H1 (cell line): ENCODE measurements around the gene SLC7A8. TPM values are rescaled to one million over a fixed set of nuclear protein-coding genes. Genes with fewer than 3 reads are reported as not detected.

ENCODE experiments used
- CTCF ChIA-PET: fragments of 300-600 bp; sonication (Branson Sonifier 250); formaldehyde crosslinking; loops from one replicate; lab custom pipeline; 2021; ENCODE audit not compliant: partially characterized antibody; lab: Charles Lee
- POLR2A ChIA-PET: fragments of 300-600 bp; sonication (Branson Sonifier 250); formaldehyde crosslinking; loops from one replicate; lab custom pipeline; 2021; ENCODE audit warnings: inconsistent platforms; ENCODE audit not compliant: partially characterized antibody; lab: Charles Lee
- DNase-seq, 2 experiments: peaks; one replicate each; pipeline versions ENCODE4 v3.0.0 to v3.0.0-alpha.2; 2010 to 2022; ENCODE audit warnings: low spot score in 2 of 2, low read depth in 1 of 2, mixed read lengths in 1 of 2
- FAIRE-seq: peaks from 2 replicates; lab custom pipeline; 2011; peaks lifted over from hg19 to GRCh38; lab: Jason Lieb, UNC
- H2AFZ ChIP-seq: 2 replicates; pipeline ENCODE4 v1.8.1; 2012; ENCODE audit warnings: low read length, inconsistent platforms
- H2AK5ac ChIP-seq: 2 replicates; pipeline ENCODE4 v1.6.1; 2013; ENCODE audit warnings: low read depth, low read length
- H2BK120ac ChIP-seq: replicated peaks from 2 replicates; pipeline ENCODE3; 2013; ENCODE audit warnings: low read depth, low read length, inconsistent platforms
- H2BK12ac ChIP-seq: 2 replicates; pipeline ENCODE4 v1.6.1; 2013; ENCODE audit warnings: low read depth, low read length
- H2BK15ac ChIP-seq: 2 replicates; pipeline ENCODE4 v1.6.1; 2013; ENCODE audit warnings: low read length
- H2BK20ac ChIP-seq: 2 replicates; pipeline ENCODE4 v1.6.1; 2013; ENCODE audit warnings: low read length
- H2BK5ac ChIP-seq: 2 replicates; pipeline ENCODE4 v1.6.1; 2013; ENCODE audit warnings: low read depth, low read length
- H3K14ac ChIP-seq: 2 replicates; pipeline ENCODE4 v1.6.1; 2013; ENCODE audit warnings: inconsistent platforms; ENCODE audit not compliant: insufficient read length
- H3K18ac ChIP-seq: 2 replicates; pipeline ENCODE4 v1.6.1; 2013; ENCODE audit warnings: low read length; ENCODE audit errors: extremely low read depth
- H3K23ac ChIP-seq: 2 replicates; pipeline ENCODE4 v1.6.1; 2013; ENCODE audit warnings: inconsistent platforms; ENCODE audit not compliant: insufficient read length
- H3K23me2 ChIP-seq: 2 replicates; pipeline ENCODE4 v1.6.1; 2013; ENCODE audit warnings: low read depth, low read length
- H3K27ac ChIP-seq: 2 replicates; pipeline ENCODE4 v1.6.1; 2011; ENCODE audit warnings: low read depth, low read length, inconsistent platforms
- H3K27me3 ChIP-seq, 4 experiments: replicated peaks in 1 of 4; 1 replicate in 1 of 4; 2 replicates in 3 of 4; pipeline versions ENCODE4 v1.6.1 to v1.8.1; 2011 to 2013; ENCODE audit warnings: low read length in 3 of 4, mild to moderate bottlenecking in 3 of 4, inconsistent platforms in 2 of 4, mixed read lengths in 2 of 4, moderate library complexity in 1 of 4; ENCODE audit not compliant: control insufficient read depth in 3 of 4, insufficient read depth in 3 of 4; ENCODE audit errors: extremely low read depth in 1 of 4
- H3K36me3 ChIP-seq, 4 experiments: 2 replicates each; pipeline versions ENCODE4 v1.6.1 to v1.8.1; 2011 to 2013; ENCODE audit warnings: mild to moderate bottlenecking in 4 of 4, low read length in 3 of 4, moderate library complexity in 2 of 4, control low read depth in 1 of 4, inconsistent platforms in 1 of 4; ENCODE audit not compliant: insufficient read depth in 4 of 4, control insufficient read depth in 2 of 4
- H3K4ac ChIP-seq: replicated peaks from 2 replicates; pipeline ENCODE3; 2013; ENCODE audit warnings: low read length, low read depth, mixed read lengths, inconsistent platforms; ENCODE audit not compliant: insufficient read length
- H3K4me1 ChIP-seq, 4 experiments: replicated peaks in 1 of 4; 1 replicate in 1 of 4; 2 replicates in 3 of 4; pipeline versions ENCODE4 v1.6.1 to v1.8.1; 2011 to 2013; ENCODE audit warnings: low read length in 3 of 4, inconsistent platforms in 2 of 4, mixed read lengths in 1 of 4; ENCODE audit not compliant: insufficient read depth in 4 of 4, control insufficient read depth in 3 of 4
- H3K4me2 ChIP-seq, 2 experiments: 2 replicates each; pipeline versions ENCODE4 v1.6.1 to v1.8.1; 2011 to 2013; ENCODE audit warnings: low read depth in 2 of 2, low read length in 2 of 2, control low read depth in 1 of 2, inconsistent platforms in 1 of 2, mild to moderate bottlenecking in 1 of 2; ENCODE audit not compliant: insufficient read depth in 1 of 2
- H3K4me3 ChIP-seq, 4 experiments: fragments of 200-600, 300-600 bp in 1 of 4; sonication (generic), shearing (Covaris generic), sonication (Bioruptor Twin) in 1 of 4; 2 replicates each; pipeline versions ENCODE4 v1.5.1 to v1.8.1; 2011 to 2016; ENCODE audit warnings: low read length in 4 of 4, low read depth in 3 of 4, control low read depth in 2 of 4, inconsistent platforms in 2 of 4, mild to moderate bottlenecking in 2 of 4, mixed read lengths in 1 of 4, moderate library complexity in 1 of 4; ENCODE audit not compliant: insufficient read depth in 2 of 4; ENCODE audit errors: extremely low read depth in 1 of 4
- H3K56ac ChIP-seq: replicated peaks from 2 replicates; pipeline ENCODE3; 2013; ENCODE audit warnings: low read depth, mild to moderate bottlenecking, mixed read lengths, low read length, inconsistent platforms; ENCODE audit not compliant: insufficient read length
- H3K79me1 ChIP-seq: 2 replicates; pipeline ENCODE4 v1.6.1; 2013; ENCODE audit warnings: low read depth, low read length, control low read depth
- H3K79me2 ChIP-seq, 2 experiments: 2 replicates each; pipeline versions ENCODE4 v1.6.1 to v1.8.1; 2012 to 2013; ENCODE audit warnings: low read length in 2 of 2, mild to moderate bottlenecking in 2 of 2, inconsistent platforms in 1 of 2; ENCODE audit not compliant: insufficient read depth in 2 of 2, control insufficient read depth in 1 of 2
- H3K9ac ChIP-seq, 4 experiments: replicated peaks in 1 of 4; 1 replicate in 1 of 4; 2 replicates in 3 of 4; pipeline versions ENCODE4 v1.6.1 to v1.8.1; 2011 to 2013; ENCODE audit warnings: low read depth in 3 of 4, low read length in 3 of 4, control low read depth in 2 of 4, mild to moderate bottlenecking in 2 of 4, moderate library complexity in 2 of 4, inconsistent platforms in 1 of 4; ENCODE audit errors: extremely low read depth in 1 of 4
- H3K9me3 ChIP-seq, 2 experiments: 2 replicates each; pipeline versions ENCODE4 v1.6.1 to v1.8.1; 2012 to 2013; ENCODE audit warnings: mild to moderate bottlenecking in 2 of 2, moderate library complexity in 2 of 2, control low read depth in 1 of 2, inconsistent platforms in 1 of 2, low read depth in 1 of 2, low read length in 1 of 2, mixed read lengths in 1 of 2; ENCODE audit not compliant: insufficient read depth in 2 of 2
- H4K20me1 ChIP-seq, 2 experiments: replicated peaks in 1 of 2; 2 replicates each; pipeline versions ENCODE3 to v1.8.1; 2011 to 2013; ENCODE audit warnings: inconsistent platforms in 2 of 2, low read length in 2 of 2, mild to moderate bottlenecking in 1 of 2; ENCODE audit not compliant: insufficient read depth in 2 of 2, control insufficient read depth in 1 of 2
- H4K5ac ChIP-seq: 2 replicates; pipeline ENCODE4 v1.6.1; 2013; ENCODE audit warnings: low read length, low read depth, mixed read lengths, inconsistent platforms; ENCODE audit not compliant: insufficient read length
- H4K8ac ChIP-seq: 2 replicates; pipeline ENCODE4 v1.8.0; 2013; ENCODE audit warnings: mild to moderate bottlenecking, moderate library complexity, low read length, inconsistent platforms; ENCODE audit not compliant: insufficient read depth; ENCODE audit errors: extremely low read depth
- H4K91ac ChIP-seq: replicated peaks from 2 replicates; pipeline ENCODE3; 2013; ENCODE audit warnings: low read length, mixed read lengths, inconsistent platforms; ENCODE audit not compliant: insufficient read length
- BCL11A ChIP-seq, 2 experiments: IDR thresholded peaks; one replicate each; pipeline ENCODE4 v1.6.1; 2011; ENCODE audit warnings: low read depth in 2 of 2, low read length in 2 of 2, mild to moderate bottlenecking in 2 of 2
- CEBPB ChIP-seq: IDR thresholded peaks from 2 replicates; pipeline ENCODE4 v1.6.1; 2012; ENCODE audit warnings: low read depth, low read length
- EP300 ChIP-seq, 2 experiments: IDR thresholded peaks; 1 replicate in 1 of 2; 2 replicates in 1 of 2; pipeline ENCODE4 v1.6.1; 2011 to 2012; ENCODE audit warnings: low read depth in 2 of 2, low read length in 2 of 2, mild to moderate bottlenecking in 2 of 2, borderline replicate concordance in 1 of 2, inconsistent platforms in 1 of 2, moderate library complexity in 1 of 2
- NRF1 ChIP-seq: IDR thresholded peaks from 2 replicates; pipeline ENCODE4 v1.6.1; 2011; ENCODE audit warnings: mild to moderate bottlenecking, low read depth, low read length, improper control_type of control experiment
- RBBP5 ChIP-seq: IDR thresholded peaks from 2 replicates; pipeline ENCODE4 v1.7.1; 2012; ENCODE audit warnings: low read depth, mild to moderate bottlenecking, inconsistent platforms, low read length, moderate library complexity, borderline replicate concordance
- RNF2 ChIP-seq: fragments of 200-900, 300-1000 bp; sonication (generic); IDR thresholded peaks from 2 replicates; pipeline ENCODE4 v1.7.1; 2016; ENCODE audit warnings: borderline replicate concordance, low read depth, mild to moderate bottlenecking, antibody characterized with exemption, low read length; ENCODE audit not compliant: poor library complexity, severe bottlenecking; ENCODE audit errors: missing control alignments
- SP1 ChIP-seq: IDR thresholded peaks from 2 replicates; pipeline ENCODE4 v1.6.1; 2011; ENCODE audit warnings: low read depth, low read length
- TCF12 ChIP-seq: IDR thresholded peaks from 2 replicates; pipeline ENCODE4 v1.6.1; 2011; ENCODE audit warnings: low read depth, mild to moderate bottlenecking, low read length
- YY1 ChIP-seq: IDR thresholded peaks from 2 replicates; pipeline ENCODE4 v1.6.1; 2011; ENCODE audit warnings: low read depth, mild to moderate bottlenecking, low read length
- WGBS, 2 experiments: shearing (Covaris generic) in 1 of 2; methylation state at CpG; one replicate each; pipeline versions ENCODE4 v1.1.6 to v1.1.7; 2013 to 2015; ENCODE audit warnings: low lambda C conversion rate in 2 of 2, mixed read lengths in 2 of 2, inconsistent platforms in 1 of 2, low coverage in 1 of 2, missing lambda C conversion rate in 1 of 2; ENCODE audit not compliant: insufficient replicate concordance in 2 of 2, insufficient coverage in 1 of 2, insufficient read length in 1 of 2; ENCODE audit errors: extremely low coverage in 1 of 2, missing lambda C conversion rate in 1 of 2; 5-methylcytosine and 5-hydroxymethylcytosine counted together
- polyA plus RNA-seq, 7 experiments: library from polyadenylated mRNA; depleted of rRNA in 3 of 7; stranded (reverse) in 5 of 7; unstranded in 2 of 7; fragments of >200 nt in 5 of 7; fragments of 200-250 nt in 2 of 7; gene quantifications; 1 replicate in 5 of 7; 2 replicates in 1 of 7; 4 replicates in 1 of 7; pipeline versions ENCODE4 v1.2.1 to v1.2.3, GENCODE V29; 2011 to 2013; ENCODE audit warnings: missing spikeins in 2 of 7, mixed read lengths in 2 of 7
- total RNA-seq: library from RNA; stranded (reverse); fragmentation: NEBNext Ultra II Directional; extraction: Animal tissue kit (Norgen Biotek cat#: 25700); gene quantifications from 2 replicates; pipeline ENCODE4 v1.2.1, GENCODE V29; 2021

Gene SLC7A8
- total and polyA plus RNA-seq, 2 of the 8 experiments (the other 6 are each of a cell fraction or from before 2014, with no cell fraction given) = 182 to 204 TPM

DNA sequence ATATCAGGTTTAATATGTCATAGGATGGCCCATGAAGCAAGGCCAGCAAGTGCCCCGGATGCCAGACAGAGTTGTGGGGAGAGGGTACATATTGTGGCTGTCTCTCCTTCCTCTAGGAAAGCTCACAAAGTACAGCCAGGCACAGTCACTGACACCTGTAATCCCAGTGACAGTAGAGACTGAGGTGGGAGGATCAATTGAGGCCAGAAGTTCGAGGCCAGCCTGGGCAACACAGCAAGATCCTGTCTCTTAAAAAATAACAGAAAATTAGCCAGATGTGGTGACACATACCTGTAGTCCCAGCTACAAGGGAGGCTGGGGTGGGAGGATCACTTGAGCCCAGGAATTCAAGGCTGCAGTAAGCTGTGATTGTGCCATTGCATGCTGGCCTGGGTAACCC lies 32.1 kb downstream of the SLC7A8 start:
- peaks cover 3% of the 10 kb centered on the region; the same call in 1 of the 2 replicates for H3K23me2 ChIP-seq
- no peak overlapping the region for H2BK12ac ChIP-seq
- no peak overlapping the region for H3K56ac ChIP-seq
- no peak overlapping the region for H2BK120ac ChIP-seq
- peaks cover under 1 to 21% (median 9%) of the 10 kb centered on the region in 4 experiments; a peak in 6 of 8 replicates for H3K36me3 ChIP-seq
- no peak overlapping the region for H3K18ac ChIP-seq
- no peak for TF ChIP-seq RBBP5
- no peak for TF ChIP-seq RNF2
- TF ChIP-seq NRF1 = no peak
- no peak for TF ChIP-seq SP1
- TF ChIP-seq EP300 (IDR thresholded peaks at IDR 0.05; ENCODE audit: borderline replicate concordance in 1 of 2, low read depth in 2 of 2, low read length in 2 of 2) = no peak
- no peak for TF ChIP-seq YY1
- no peak for TF ChIP-seq TCF12
- TF ChIP-seq CEBPB = no peak
- no peak for TF ChIP-seq BCL11A (IDR thresholded peaks at IDR 0.05; ENCODE audit: low read depth in 2 of 2, low read length in 2 of 2)
- H3K9me3 ChIP-seq = no peaks in the 10 kb centered on the region
- H3K14ac ChIP-seq = no peak overlapping the region
- no peak overlapping the region for H3K27ac ChIP-seq
- POLR2A ChIA-PET = interaction anchor here (1.3 to 2.2 kb wide), 7 partner anchors 10 to 79 kb away, joined by 3 to 15 read pairs (median 4); partner anchors contain the start of gene SLC7A8
- H3K79me2 ChIP-seq = no peaks in the 10 kb centered on the region
- H3K4me2 ChIP-seq = no peak overlapping the region
- WGBS, 2 experiments = 89% methylated on average over 2 of the region's 2 CpGs; no CpG with 5 or more reads in 1 of the 2 experiments
- H2BK5ac ChIP-seq = no peak overlapping the region
- H2BK15ac ChIP-seq = no peak overlapping the region
- no peak overlapping the region for H2AK5ac ChIP-seq
- DNase-seq = no peak
- no peak overlapping the region for H4K91ac ChIP-seq
- H3K9ac ChIP-seq = no peak overlapping the region; a peak in 1 of 7 replicates
- no peak for FAIRE-seq
- H4K20me1 ChIP-seq = peaks cover 0 to 4% of the 10 kb centered on the region in 2 experiments
- no peak overlapping the region for H3K4me3 ChIP-seq
- H4K8ac ChIP-seq = no peak overlapping the region; the same call in 1 of the 2 replicates
- no peaks in the 10 kb centered on the region; the same call in none of the 2 replicates for H3K79me1 ChIP-seq
- H2BK20ac ChIP-seq = no peak overlapping the region
- H4K5ac ChIP-seq = no peak overlapping the region
- no peak overlapping the region for H3K23ac ChIP-seq
- no peak overlapping the region for H2AFZ ChIP-seq
- H3K4me1 ChIP-seq = peaks cover 3 to 15% (median 7%) of the 10 kb centered on the region in 4 experiments; a peak in 6 of 7 replicates
- H3K4ac ChIP-seq = no peak overlapping the region
- H3K27me3 ChIP-seq = no peaks in the 10 kb centered on the region
- CTCF ChIA-PET = interaction anchor here (0.9 to 2.7 kb wide), 10 partner anchors 10 to 83 kb away, joined by 3 to 13 read pairs (median 4); no protein-coding TSS in a partner anchor
